A673 (cell line): ENCODE measurements around the gene KPTN. TPM values are rescaled to one million over a fixed set of nuclear protein-coding genes. Genes with fewer than 3 reads are reported as not detected.

Experiments used
- BruUV-seq: library from RNA; stranded (reverse); fragments of 400-500 nt; replicated peaks from 2 replicates; lab custom pipeline; 2021; lab: Mats Ljungman, UMichigan
- CTCF ChIA-PET: fragments of 300-600 bp; sonication (Branson Sonifier 250); formaldehyde crosslinking; loops from one replicate; lab custom pipeline; 2022; ENCODE audit warnings: antibody characterized with exemption; lab: Charles Lee
- POLR2A ChIA-PET: fragments of 300-600 bp; sonication (Branson Sonifier 250); formaldehyde crosslinking; loops from one replicate; lab custom pipeline; 2022; ENCODE audit warnings: antibody characterized with exemption; ENCODE audit not compliant: low non-redundant PET; lab: Charles Lee
- DNase-seq: peaks from one replicate; pipeline ENCODE4 v3.0.0-alpha.2; 2015; ENCODE audit warnings: low spot score
- H3K27ac ChIP-seq: fragments of 200-600 bp; sonication (generic); 2 replicates; pipeline ENCODE4 v1.5.1; 2016; ENCODE audit warnings: mixed run types, low read depth, mild to moderate bottlenecking, mixed read lengths, antibody characterized with exemption, low read length; ENCODE audit not compliant: poor library complexity, severe bottlenecking
- H3K27me3 ChIP-seq: fragments of 200-600 bp; sonication (generic); replicated peaks from 2 replicates; pipeline ENCODE4 v1.6.1; 2017; ENCODE audit warnings: mixed run types, low read depth, mild to moderate bottlenecking, mixed read lengths, antibody characterized with exemption, low read length; ENCODE audit not compliant: insufficient read depth, poor library complexity
- H3K36me3 ChIP-seq: fragments of 200-600 bp; sonication (generic); 2 replicates; pipeline ENCODE4 v1.6.1; 2016; ENCODE audit warnings: mixed run types, mild to moderate bottlenecking, mixed read lengths, antibody characterized with exemption, low read length; ENCODE audit not compliant: insufficient read depth, poor library complexity, severe bottlenecking
- H3K4me1 ChIP-seq: fragments of 200-600 bp; sonication (generic); 2 replicates; pipeline ENCODE4 v1.6.1; 2017; ENCODE audit warnings: mixed run types, mild to moderate bottlenecking, mixed read lengths, antibody characterized with exemption, low read length; ENCODE audit not compliant: insufficient read depth, poor library complexity, severe bottlenecking
- H3K4me3 ChIP-seq: fragments of 200-600 bp; sonication (generic); 2 replicates; pipeline ENCODE4 v1.5.1; 2016; ENCODE audit warnings: low read depth, mixed run types, mild to moderate bottlenecking, mixed read lengths, low read length; ENCODE audit not compliant: poor library complexity, severe bottlenecking
- H3K9me3 ChIP-seq: fragments of 200-600 bp; sonication (generic); 2 replicates; pipeline ENCODE4 v1.6.1; 2016; ENCODE audit warnings: mixed run types, low read depth, mild to moderate bottlenecking, mixed read lengths, antibody characterized with exemption, low read length; ENCODE audit not compliant: poor library complexity, severe bottlenecking
- CTCF ChIP-seq: fragments of 300-800, 200-600 bp; sonication (generic); conservative IDR thresholded peaks from 2 replicates; pipeline ENCODE4 v1.5.1; 2017; ENCODE audit warnings: low read depth, mild to moderate bottlenecking, antibody characterized with exemption, low read length, moderate library complexity, mixed read lengths
- EZH2 ChIP-seq: fragments of 200-600 bp; sonication (generic); IDR thresholded peaks from 2 replicates; pipeline ENCODE4 v1.6.1; 2017; ENCODE audit warnings: borderline replicate concordance, low read depth, mild to moderate bottlenecking, mixed read lengths, antibody characterized with exemption, low read length; ENCODE audit not compliant: poor library complexity, severe bottlenecking
- intact Hi-C: fragments of 100-400 bp; cut with micrococcal nuclease; formaldehyde crosslinking; loops from one replicate; pipeline ENCODE4 v1.10.0; 2022; ENCODE audit not compliant: unreplicated experiment
- total RNA-seq: library from RNA; stranded (reverse); gene quantifications from 2 replicates; pipeline ENCODE4 v1.2.3, GENCODE V29; 2021

The KPTN gene
- total RNA-seq, 1 experiment from 2014 or later = 18.9 TPM

- ChIA-PET CTCF (interaction anchor here (0.6 to 0.7 kb wide), 2 partner anchors 11 to 159 kb away, joined by 3 read pairs; no protein-coding TSS in a partner anchor), POLR2A (no interaction called here)
- TF ChIP-seq EZH2 = no peak
- no peak for TF ChIP-seq CTCF
- no peaks in the 10 kb centered on the region for H3K9me3 ChIP-seq
- H3K36me3 ChIP-seq = no peaks in the 10 kb centered on the region
- no TSS peak for BruUV-seq
- no peak overlapping the region for H3K4me3 ChIP-seq
- no peaks in the 10 kb centered on the region for H3K27me3 ChIP-seq
- no peak overlapping the region for H3K27ac ChIP-seq
- intact Hi-C loops = no loop called here
- no peaks in the 10 kb centered on the region for H3K4me1 ChIP-seq
- no peak for DNase-seq
These were observed 45.2 kb upstream of the KPTN start for GRCh38 chr19:47529018-47529742.

GRCh38 chr19:47526798-47527197 lies 42.8 kb upstream of the KPTN start:
- CTCF ChIA-PET = no interaction called here
- Histone ChIP-seq H3K4me3 (no peak overlapping the region), H3K27ac (no peak overlapping the region), H3K27me3 (peaks cover 5% of the 10 kb centered on the region), H3K36me3 (no peaks in the 10 kb centered on the region), H3K9me3 (no peaks in the 10 kb centered on the region), H3K4me1 (no peaks in the 10 kb centered on the region)
- BruUV-seq = no TSS peak
- intact Hi-C loops = no loop called here
- TF ChIP-seq CTCF = no peak
- no peak for TF ChIP-seq EZH2
- DNase-seq = no peak
- POLR2A ChIA-PET = no interaction called here

GRCh38 chr19:47523473-47523872 lies 39.5 kb upstream of the KPTN start:
- no peak overlapping the region for H3K4me3 ChIP-seq
- TF ChIP-seq CTCF (no peak), EZH2 (no peak)
- H3K4me1 ChIP-seq = no peaks in the 10 kb centered on the region
- peaks cover 5% of the 10 kb centered on the region for H3K27me3 ChIP-seq
- CTCF ChIA-PET = no interaction called here
- no peaks in the 10 kb centered on the region for H3K9me3 ChIP-seq
- no TSS peak for BruUV-seq
- intact Hi-C loops = no loop called here
- POLR2A ChIA-PET = interaction anchor here (0.6 kb wide), 1 partner anchor 8 kb away, joined by 3 read pairs; no protein-coding TSS in a partner anchor
- H3K27ac ChIP-seq = no peak overlapping the region
- no peaks in the 10 kb centered on the region for H3K36me3 ChIP-seq
- no peak for DNase-seq
